ENCODE measurements around the gene PDE10A.

The PDE10A gene

DNA sequence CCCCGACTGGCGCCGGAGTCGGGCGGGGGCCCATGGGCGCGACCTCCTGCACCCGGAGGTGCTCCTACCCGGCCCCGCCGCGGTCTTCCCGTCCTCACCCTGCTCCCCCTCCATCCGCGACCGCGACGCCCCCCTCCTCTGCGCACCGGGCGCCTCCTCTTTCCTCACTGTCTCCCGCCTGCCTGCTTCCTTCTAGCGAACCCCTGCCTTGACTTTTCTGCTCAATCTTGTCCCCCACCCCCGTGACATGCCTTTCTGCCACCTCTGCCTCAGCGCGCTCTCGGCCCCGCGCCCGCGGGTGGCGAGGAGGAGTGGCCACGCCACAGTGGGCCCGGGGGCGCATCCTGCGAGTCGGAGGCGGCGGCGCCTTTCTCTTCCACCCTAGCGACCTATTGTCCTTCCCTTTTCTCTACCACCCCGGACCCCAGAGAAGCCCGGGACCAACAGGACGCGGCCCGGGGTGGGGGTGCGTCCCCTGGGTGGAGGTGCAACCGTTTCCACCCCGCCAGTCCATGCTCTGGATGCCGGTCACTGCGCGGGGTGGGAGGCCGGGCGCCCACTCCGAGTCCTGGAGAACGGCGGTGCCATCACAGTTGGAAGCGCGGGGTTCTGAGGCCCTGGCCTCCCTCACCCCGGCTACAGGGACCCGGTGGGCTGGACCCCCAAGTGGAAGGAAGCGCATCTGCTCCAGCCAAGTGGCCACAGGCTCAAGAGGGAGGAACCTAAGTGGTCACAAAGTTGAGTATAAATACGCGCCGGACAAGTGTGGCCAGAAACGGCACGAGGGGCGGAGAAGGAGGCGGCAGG, 2.0 kb downstream of the PDE10A start:
- Histone ChIP-seq H3K4me2 (ENCODE audit: low read length) (no peak overlapping the region), H3K79me2 (ENCODE audit: insufficient read depth, low read length) (no peaks in the 10 kb centered on the region), H3K9me2 (ENCODE audit: low read depth, low read length) (no peaks in the 10 kb centered on the region), H3K9me3 (ENCODE audit: low read length) (no peaks in the 10 kb centered on the region), H2AFZ (ENCODE audit: low read length) (no peak overlapping the region), H3F3A (ENCODE audit: insufficient read depth, low read length) (no peaks in the 10 kb centered on the region), H3K9ac (ENCODE audit: low read length) (no peak overlapping the region), H3K27me3 (ENCODE audit: insufficient read depth, low read length) (no peaks in the 10 kb centered on the region), H3K4me3 (ENCODE audit: low read depth, low read length, poor library complexity, severe bottlenecking) (no peak overlapping the region), H3K4me1 (ENCODE audit: insufficient read depth, low read length, severe bottlenecking) (no peaks in the 10 kb centered on the region), H3K27ac (ENCODE audit: low read depth, low read length, poor library complexity, severe bottlenecking) (no peak overlapping the region), H4K20me1 (ENCODE audit: insufficient read depth, low read length) (no peaks in the 10 kb centered on the region), H3K36me3 (ENCODE audit: insufficient read depth, low read length) (no peaks in the 10 kb centered on the region)
- no peak for TF ChIP-seq EZH2 (IDR thresholded peaks at IDR 0.05; ENCODE audit: borderline replicate concordance, low read length)
- TF ChIP-seq, protein P1, sequence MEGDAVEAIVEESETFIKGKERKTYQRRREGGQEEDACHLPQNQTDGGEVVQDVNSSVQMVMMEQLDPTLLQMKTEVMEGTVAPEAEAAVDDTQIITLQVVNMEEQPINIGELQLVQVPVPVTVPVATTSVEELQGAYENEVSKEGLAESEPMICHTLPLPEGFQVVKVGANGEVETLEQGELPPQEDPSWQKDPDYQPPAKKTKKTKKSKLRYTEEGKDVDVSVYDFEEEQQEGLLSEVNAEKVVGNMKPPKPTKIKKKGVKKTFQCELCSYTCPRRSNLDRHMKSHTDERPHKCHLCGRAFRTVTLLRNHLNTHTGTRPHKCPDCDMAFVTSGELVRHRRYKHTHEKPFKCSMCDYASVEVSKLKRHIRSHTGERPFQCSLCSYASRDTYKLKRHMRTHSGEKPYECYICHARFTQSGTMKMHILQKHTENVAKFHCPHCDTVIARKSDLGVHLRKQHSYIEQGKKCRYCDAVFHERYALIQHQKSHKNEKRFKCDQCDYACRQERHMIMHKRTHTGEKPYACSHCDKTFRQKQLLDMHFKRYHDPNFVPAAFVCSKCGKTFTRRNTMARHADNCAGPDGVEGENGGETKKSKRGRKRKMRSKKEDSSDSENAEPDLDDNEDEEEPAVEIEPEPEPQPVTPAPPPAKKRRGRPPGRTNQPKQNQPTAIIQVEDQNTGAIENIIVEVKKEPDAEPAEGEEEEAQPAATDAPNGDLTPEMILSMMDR (IDR thresholded peaks at IDR 0.05; ENCODE audit: low read length): no peak

DNA sequence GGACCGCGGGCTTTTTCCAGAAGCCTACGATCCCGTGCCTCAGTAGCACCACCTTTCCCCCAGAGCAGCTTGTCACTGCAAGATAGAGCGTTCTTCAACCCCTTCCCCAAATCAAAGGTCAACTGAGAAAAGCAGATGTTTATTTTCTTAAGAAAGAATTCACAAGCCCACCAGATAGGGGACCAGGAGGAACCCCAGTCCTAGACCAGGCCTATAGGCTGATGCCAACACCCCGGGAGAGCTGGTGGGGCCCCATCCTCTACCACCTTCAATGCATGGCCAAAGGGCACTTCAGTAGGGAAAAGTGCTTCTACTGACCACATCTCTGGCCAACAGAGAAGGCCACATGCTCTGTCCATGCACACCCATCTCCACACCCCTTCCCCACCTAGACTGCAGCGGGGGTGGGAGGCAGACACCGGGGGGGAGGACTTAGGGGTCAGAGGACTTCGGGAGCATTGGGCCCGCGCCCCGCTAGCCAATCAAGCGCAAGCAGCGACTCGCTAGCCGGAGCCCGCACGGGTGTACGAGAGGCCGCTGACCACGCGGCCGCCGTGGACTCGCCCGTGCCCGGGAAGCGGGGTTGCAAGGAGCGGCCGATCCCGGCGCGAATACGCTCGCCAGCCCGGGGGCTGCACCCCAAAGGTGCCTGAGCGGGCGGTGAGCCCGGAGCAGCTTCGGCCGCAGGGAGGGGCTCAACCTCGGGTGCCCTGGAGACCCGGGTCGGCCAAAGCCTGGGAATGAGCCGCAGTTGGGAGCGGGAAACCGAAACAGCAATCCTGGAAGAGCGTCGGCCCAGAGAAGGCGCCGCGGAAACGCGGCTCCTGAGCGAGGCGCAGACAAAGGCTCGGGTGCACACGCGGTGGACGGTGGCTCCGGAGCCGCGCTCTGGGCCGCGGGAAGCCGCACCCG, 2.8 kb downstream of the PDE10A start:
- TF ChIP-seq EZH2 (IDR thresholded peaks at IDR 0.05; ENCODE audit: borderline replicate concordance, low read length): no peak
- TF ChIP-seq, protein P1 (IDR thresholded peaks at IDR 0.05; ENCODE audit: low read length): no peak
- Histone ChIP-seq H3K36me3 (ENCODE audit: insufficient read depth, low read length) (no peaks in the 10 kb centered on the region), H2AFZ (ENCODE audit: low read length) (no peak overlapping the region), H3K9ac (ENCODE audit: low read length) (no peak overlapping the region), H4K20me1 (ENCODE audit: insufficient read depth, low read length) (no peaks in the 10 kb centered on the region), H3K4me1 (ENCODE audit: insufficient read depth, low read length, severe bottlenecking) (no peaks in the 10 kb centered on the region), H3F3A (ENCODE audit: insufficient read depth, low read length) (no peaks in the 10 kb centered on the region), H3K4me3 (ENCODE audit: low read depth, low read length, poor library complexity, severe bottlenecking) (no peak overlapping the region), H3K27me3 (ENCODE audit: insufficient read depth, low read length) (no peaks in the 10 kb centered on the region), H3K79me2 (ENCODE audit: insufficient read depth, low read length) (no peaks in the 10 kb centered on the region), H3K9me3 (ENCODE audit: low read length) (no peaks in the 10 kb centered on the region), H3K9me2 (ENCODE audit: low read depth, low read length) (no peaks in the 10 kb centered on the region), H3K4me2 (ENCODE audit: low read length) (no peak overlapping the region), H3K27ac (ENCODE audit: low read depth, low read length, poor library complexity, severe bottlenecking) (no peak overlapping the region)

GRCh38 chr6:165658395-165659058, 4.5 kb downstream of the PDE10A start:
- Histone ChIP-seq H4K20me1 (ENCODE audit: insufficient read depth, low read length) (no peaks in the 10 kb centered on the region), H3K4me3 (ENCODE audit: low read depth, low read length, poor library complexity, severe bottlenecking) (no peak overlapping the region), H3K9me3 (ENCODE audit: low read length) (no peaks in the 10 kb centered on the region), H2AFZ (ENCODE audit: low read length) (no peak overlapping the region), H3K27ac (ENCODE audit: low read depth, low read length, poor library complexity, severe bottlenecking) (no peak overlapping the region), H3K9ac (ENCODE audit: low read length) (no peak overlapping the region), H3K36me3 (ENCODE audit: insufficient read depth, low read length) (no peaks in the 10 kb centered on the region), H3K9me2 (ENCODE audit: low read depth, low read length) (no peaks in the 10 kb centered on the region), H3K4me2 (ENCODE audit: low read length) (no peak overlapping the region), H3K27me3 (ENCODE audit: insufficient read depth, low read length) (no peaks in the 10 kb centered on the region), H3K4me1 (ENCODE audit: insufficient read depth, low read length, severe bottlenecking) (no peaks in the 10 kb centered on the region), H3F3A (ENCODE audit: insufficient read depth, low read length) (no peaks in the 10 kb centered on the region), H3K79me2 (ENCODE audit: insufficient read depth, low read length) (no peaks in the 10 kb centered on the region)
- TF ChIP-seq, protein P1 (IDR thresholded peaks at IDR 0.05; ENCODE audit: low read length): no peak
- no peak for TF ChIP-seq EZH2 (IDR thresholded peaks at IDR 0.05; ENCODE audit: borderline replicate concordance, low read length)

Measured in OCI-LY1 (cell line).